RWPE2 (cell line): ENCODE results near the gene HYDIN.
"Not testable (repeated sequence)": the region's sequence is repeated elsewhere in the genome, so short reads cannot be mapped to it uniquely, and the experiment has no call there.

ENCODE experiments used
- ATAC-seq: fragments of 200-7000 bp; cut with Tn5 transposase; 3 replicates; pipeline ENCODE4 v1.9.1; 2021; ENCODE audit warnings: low read depth
- DNase-seq: peaks from one replicate; pipeline ENCODE4 v3.0.0-alpha.2; 2020; ENCODE audit warnings: low spot score
- H3K27ac ChIP-seq: fragments of 450-650 bp; 2 replicates; pipeline ENCODE4 v1.5.1; 2017; ENCODE audit warnings: mild to moderate bottlenecking; ENCODE audit not compliant: poor library complexity, severe bottlenecking
- H3K27me3 ChIP-seq: fragments of 250-450 bp; sonication (Bioruptor Pico); 2 replicates; pipeline ENCODE4 v1.5.1; 2021; ENCODE audit warnings: mild to moderate bottlenecking, moderate library complexity; ENCODE audit not compliant: insufficient read depth, poor library complexity, severe bottlenecking
- H3K36me3 ChIP-seq: fragments of 250-450 bp; sonication (Bioruptor Pico); 2 replicates; pipeline ENCODE4 v1.5.1; 2020; ENCODE audit warnings: low read depth, mild to moderate bottlenecking, moderate library complexity
- H3K4me1 ChIP-seq: fragments of 250-450 bp; sonication (Bioruptor Pico); 2 replicates; pipeline ENCODE4 v1.5.1; 2021; ENCODE audit warnings: mild to moderate bottlenecking, moderate library complexity; ENCODE audit not compliant: insufficient read depth, poor library complexity, severe bottlenecking
- H3K4me3 ChIP-seq: fragments of 250-450 bp; sonication (Bioruptor Pico); 2 replicates; pipeline ENCODE4 v1.5.1; 2021; ENCODE audit warnings: mild to moderate bottlenecking, moderate library complexity; ENCODE audit not compliant: severe bottlenecking
- H3K9me3 ChIP-seq: fragments of 250-450 bp; sonication (Bioruptor Pico); 2 replicates; pipeline ENCODE4 v1.5.1; 2021; ENCODE audit warnings: mild to moderate bottlenecking, moderate library complexity; ENCODE audit not compliant: severe bottlenecking

HYDIN gene

DNA sequence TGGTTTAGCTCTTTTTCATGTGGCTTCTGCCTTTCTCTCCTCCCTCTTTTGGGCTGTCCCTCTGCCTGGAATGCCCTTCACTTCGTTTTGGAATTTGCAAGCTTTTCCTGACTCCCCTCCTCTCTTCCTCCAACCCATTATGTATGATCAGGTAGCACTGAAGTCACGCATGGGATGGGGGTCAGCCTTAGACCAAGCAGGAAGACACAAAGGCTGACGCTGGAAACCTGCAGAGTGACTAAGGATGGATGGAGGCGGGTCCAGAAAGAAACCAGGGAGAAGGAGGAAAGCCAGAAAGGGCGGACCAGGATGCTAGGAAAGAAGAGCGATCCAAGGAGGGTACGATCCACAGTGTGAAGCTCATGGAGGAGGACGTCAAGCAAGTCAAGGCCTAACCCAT, 296.8 kb downstream of the HYDIN start:
- H3K27ac ChIP-seq, DNase-seq, H3K4me3 ChIP-seq, H3K9me3 ChIP-seq, ATAC-seq, H3K4me1 ChIP-seq, H3K36me3 ChIP-seq, H3K27me3 ChIP-seq: not testable (repeated sequence)

DNA sequence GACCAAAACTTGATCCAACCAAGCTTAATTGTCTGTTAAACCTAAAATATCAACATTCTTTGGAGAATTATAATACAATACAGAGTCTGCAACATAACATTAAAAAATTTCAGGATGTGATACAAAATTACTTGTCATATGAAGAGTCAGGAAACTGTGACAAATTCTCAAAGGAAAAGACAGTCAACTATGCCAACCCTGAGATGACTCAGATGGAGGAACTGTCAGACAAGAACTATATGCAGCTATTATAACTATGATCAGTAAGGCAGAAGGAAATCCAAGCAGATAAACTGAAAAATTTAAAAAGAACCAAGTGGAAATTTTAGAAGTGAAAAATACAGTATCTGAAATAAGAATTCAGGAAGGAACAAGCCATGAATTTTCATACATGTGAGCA, 299.8 kb downstream of the HYDIN start:
- H3K36me3 ChIP-seq, H3K27me3 ChIP-seq, ATAC-seq, H3K27ac ChIP-seq, H3K9me3 ChIP-seq, H3K4me3 ChIP-seq, DNase-seq, H3K4me1 ChIP-seq: not testable (repeated sequence)

DNA sequence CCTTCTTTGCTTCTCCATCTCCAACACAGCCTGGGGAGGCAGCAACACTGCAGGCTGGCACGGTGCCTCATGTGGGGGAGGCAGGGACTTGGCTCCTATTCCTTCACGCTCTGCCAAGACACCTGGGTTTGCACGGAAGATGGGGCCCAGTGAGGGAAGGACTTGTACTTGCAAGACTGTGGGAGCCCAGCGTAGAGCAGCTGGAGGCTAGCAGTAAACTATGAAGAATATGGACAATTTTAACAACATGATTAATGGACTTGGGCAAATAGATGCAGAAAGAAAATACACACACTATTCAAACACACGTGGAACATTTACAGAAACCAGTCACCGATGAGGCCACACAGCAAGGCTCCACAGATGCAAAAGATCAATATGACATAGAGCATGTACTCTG, 308.4 kb downstream of the HYDIN start:
- not testable (repeated sequence) for H3K4me1 ChIP-seq, DNase-seq, H3K27ac ChIP-seq, H3K36me3 ChIP-seq, H3K27me3 ChIP-seq, H3K9me3 ChIP-seq, H3K4me3 ChIP-seq
- ATAC-seq: 0 out of 3 replicates have a peak, but pooled peaks have one; percentile 17

DNA sequence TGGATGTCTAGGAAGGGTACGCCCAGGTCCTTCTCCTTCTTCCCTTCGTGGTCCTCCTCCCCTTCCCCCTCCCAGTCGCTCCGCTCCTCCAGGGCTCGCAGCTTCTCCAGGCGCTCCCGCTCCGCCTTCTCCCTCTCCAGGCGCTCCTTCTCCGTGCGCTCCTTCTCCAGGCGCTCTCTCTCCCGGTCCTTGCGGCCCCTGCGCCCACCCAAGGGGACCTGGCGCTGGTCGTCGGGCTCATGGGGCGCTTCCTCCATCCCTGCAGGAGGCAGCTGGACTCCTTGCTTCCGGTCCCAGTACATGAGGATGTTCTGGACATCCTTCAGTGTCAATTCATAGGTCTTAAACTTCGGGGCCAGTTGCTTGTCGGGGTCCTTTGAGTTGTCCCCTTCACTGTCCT, 309.9 kb downstream of the HYDIN start:
- not testable (repeated sequence) for DNase-seq, H3K27me3 ChIP-seq, H3K36me3 ChIP-seq, H3K4me1 ChIP-seq, H3K9me3 ChIP-seq, H3K4me3 ChIP-seq, ATAC-seq, H3K27ac ChIP-seq

DNA sequence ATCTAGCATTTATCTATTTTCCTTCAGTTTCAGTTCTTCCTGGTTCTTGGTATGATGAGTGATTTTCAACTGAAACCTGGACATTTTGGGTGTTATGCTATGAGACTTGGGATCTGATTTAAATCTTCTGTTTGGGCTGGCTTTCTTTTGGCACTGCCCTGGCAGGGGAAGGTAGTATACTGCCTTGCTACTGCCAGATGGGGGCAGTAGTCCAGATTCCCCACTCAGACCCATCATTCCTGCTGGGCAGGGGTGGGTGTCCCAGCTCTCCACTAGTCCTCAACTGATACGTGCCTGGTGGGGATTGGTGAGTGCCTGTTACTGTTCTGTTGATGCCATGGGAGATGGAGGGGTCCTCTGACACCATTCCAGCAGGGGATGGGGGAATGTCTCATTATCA, 342.3 kb downstream of the HYDIN start:
- H3K27me3 ChIP-seq, H3K27ac ChIP-seq, H3K36me3 ChIP-seq, H3K4me3 ChIP-seq, H3K4me1 ChIP-seq, ATAC-seq, H3K9me3 ChIP-seq, DNase-seq: not testable (repeated sequence)

DNA sequence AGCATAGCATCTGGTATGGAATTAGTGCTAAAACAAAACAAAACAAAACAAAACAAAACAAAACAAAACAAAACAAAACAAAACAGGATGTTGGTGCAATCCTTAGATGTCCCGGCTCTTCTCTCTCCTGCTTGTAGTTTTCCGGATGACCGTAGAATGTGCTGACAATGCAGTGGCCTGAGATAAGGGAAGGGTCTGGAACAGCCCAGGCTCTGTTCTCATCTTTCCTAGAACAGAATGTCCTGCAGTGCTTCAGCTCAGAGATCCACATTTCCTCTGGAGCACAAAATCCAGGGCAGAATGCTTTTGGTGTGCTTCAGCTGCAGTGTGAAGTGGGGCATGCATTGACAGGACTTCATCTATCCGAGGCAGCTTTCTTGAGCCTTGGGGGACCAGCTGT, 345.9 kb downstream of the HYDIN start:
- DNase-seq, H3K27me3 ChIP-seq, H3K27ac ChIP-seq, H3K9me3 ChIP-seq, ATAC-seq, H3K4me3 ChIP-seq, H3K36me3 ChIP-seq, H3K4me1 ChIP-seq: not testable (repeated sequence)

DNA sequence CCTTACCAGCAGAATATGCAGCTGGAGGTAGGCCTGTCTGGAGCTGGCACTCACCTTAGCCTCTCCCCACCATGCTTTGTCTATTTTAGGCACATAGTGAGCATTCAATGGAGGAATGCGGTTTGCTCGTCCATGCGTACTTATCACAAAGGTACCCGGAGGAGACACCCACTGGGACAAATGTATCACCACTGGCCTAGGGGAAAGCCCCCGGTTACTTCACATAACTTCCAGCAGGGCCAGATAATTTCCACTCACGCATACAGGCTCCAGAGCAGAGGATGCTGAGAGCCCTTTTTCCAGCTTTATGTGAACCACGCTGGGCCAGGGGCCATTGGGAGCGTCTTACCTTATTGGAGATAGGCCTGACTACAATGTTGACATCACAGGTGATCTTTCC, 348.2 kb downstream of the HYDIN start:
- not testable (repeated sequence) for H3K36me3 ChIP-seq, ATAC-seq, H3K27ac ChIP-seq, H3K9me3 ChIP-seq, H3K4me3 ChIP-seq, DNase-seq, H3K4me1 ChIP-seq, H3K27me3 ChIP-seq

DNA sequence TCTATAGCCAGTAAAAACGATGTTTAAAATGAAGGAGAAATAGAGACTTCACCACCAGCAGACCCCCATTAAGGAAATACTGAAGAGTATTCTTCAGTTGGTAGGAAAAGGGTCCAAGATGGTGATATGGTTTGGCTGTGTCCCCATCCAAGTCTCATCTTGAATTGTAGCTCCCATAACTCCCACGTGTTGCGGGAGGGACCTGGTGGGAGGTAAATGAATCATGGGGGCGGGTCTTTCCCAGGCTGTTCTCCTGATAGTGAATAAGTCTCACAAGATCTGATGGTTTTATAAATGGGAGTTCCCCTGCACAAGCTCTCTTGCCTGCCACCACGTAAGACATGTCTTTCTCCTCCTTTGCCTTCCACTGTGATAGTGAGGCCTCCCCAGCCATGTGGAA, 352.6 kb downstream of the HYDIN start:
- not testable (repeated sequence) for H3K4me1 ChIP-seq, ATAC-seq

DNA sequence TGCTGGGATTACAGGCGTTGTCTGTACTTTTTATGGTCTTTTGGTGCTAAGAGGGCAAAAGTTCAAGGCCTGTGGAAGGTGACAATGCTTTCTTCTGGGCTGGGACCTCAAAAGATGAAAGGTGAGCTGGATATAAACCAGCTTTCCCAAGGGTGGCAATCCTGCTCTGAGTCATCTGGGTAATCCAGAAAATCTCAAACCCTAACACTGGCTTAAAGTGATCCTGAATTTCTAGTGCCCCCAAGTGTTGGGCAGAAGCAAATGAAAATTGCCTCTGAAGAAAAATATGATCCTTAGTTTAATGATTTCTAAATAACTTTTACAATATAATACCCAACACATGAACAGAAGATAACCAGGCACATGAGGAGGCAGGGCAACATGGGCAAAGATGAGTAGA, 354.1 kb downstream of the HYDIN start:
- not testable (repeated sequence) for H3K27ac ChIP-seq, H3K36me3 ChIP-seq, H3K4me1 ChIP-seq, H3K4me3 ChIP-seq, H3K27me3 ChIP-seq, H3K9me3 ChIP-seq, DNase-seq
- ATAC-seq: 0 out of 3 replicates have a peak, but pooled peaks have one; percentile 36

More for the DNA sequence above, 352.6 kb downstream of the HYDIN start:
- not testable (repeated sequence) for H3K36me3 ChIP-seq, H3K27me3 ChIP-seq, H3K4me3 ChIP-seq, H3K27ac ChIP-seq, H3K9me3 ChIP-seq, DNase-seq

DNA sequence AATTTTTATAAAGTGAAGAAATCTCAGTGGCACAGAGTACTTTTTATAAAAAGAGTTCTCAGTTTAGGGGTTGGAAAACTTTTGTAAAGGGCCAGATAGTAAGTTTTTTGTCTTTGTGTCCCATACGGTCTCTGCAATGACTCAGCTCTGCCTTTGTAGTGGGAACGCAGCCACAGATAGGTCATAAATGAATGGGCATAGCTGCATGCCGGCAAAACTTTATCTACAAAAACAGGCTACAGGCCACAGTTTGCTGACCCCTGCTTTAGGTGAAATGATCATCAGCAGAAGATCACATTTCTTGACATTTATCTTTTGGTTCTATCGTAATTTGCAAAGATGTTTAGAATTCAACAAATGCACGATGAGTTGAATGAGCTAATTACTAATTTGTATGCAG, 365.8 kb downstream of the HYDIN start:
- H3K36me3 ChIP-seq, H3K4me3 ChIP-seq, H3K4me1 ChIP-seq, H3K9me3 ChIP-seq, H3K27ac ChIP-seq, ATAC-seq, DNase-seq, H3K27me3 ChIP-seq: not testable (repeated sequence)

DNA sequence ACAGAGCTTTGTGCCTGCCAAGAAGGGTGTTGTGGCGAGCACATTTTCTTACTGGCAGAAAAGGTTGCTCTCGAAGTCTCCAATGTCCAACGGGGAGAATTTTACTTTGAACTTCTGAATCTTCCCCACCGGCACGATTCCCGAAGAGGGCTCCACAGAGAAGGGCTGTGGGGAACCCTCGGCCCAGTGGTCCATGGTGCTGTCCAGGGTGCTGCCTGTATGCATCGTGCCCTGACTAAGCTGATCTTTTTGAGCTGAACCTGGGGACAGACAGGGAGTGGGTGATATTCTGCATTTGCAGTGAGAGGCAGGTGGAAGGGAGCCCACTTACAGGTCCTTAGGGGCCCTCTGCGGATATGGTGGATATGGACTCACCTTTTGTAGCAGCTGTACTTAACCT, 368.5 kb downstream of the HYDIN start:
- not testable (repeated sequence) for H3K36me3 ChIP-seq, H3K4me1 ChIP-seq, H3K4me3 ChIP-seq, DNase-seq, ATAC-seq, H3K9me3 ChIP-seq, H3K27me3 ChIP-seq, H3K27ac ChIP-seq

DNA sequence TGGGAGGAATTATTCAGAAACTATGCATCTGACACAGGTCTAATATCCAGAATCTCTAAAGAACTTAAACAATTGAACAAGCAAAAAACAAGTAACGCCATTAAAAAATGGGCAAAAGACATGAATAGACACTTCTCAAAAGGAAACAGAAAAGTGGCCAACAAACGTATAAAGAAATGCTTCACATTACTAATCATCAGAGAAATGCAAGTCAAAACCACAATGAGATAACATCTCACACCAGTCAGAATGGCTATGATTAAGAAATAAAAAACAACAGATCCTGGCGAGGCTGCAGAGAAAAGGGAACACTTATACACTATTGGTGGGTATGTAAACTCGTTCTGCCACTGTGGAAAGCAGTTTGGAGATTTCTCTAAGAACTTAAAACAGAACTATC, 379.2 kb downstream of the HYDIN start:
- H3K4me3 ChIP-seq, H3K4me1 ChIP-seq, ATAC-seq, H3K27ac ChIP-seq, H3K36me3 ChIP-seq, H3K9me3 ChIP-seq, DNase-seq, H3K27me3 ChIP-seq: not testable (repeated sequence)
